T-helper 2 cell treated with Interferon-gamma antibody and Interleukin-4, amounts not matched to agents 5 μg/mL and 100 μg/mL, for 36 hours (primary cell): Measurements from ENCODE around the gene ST3GAL3.

Experiments used
- DNase-seq: peaks from one replicate; pipeline ENCODE4 v3.0.0; 2021; ENCODE audit warnings: low spot score
- H3K27ac Mint-ChIP-seq: one replicate; pipeline ENCODE4 v1.8.0; 2021; ENCODE audit warnings: mild to moderate bottlenecking, mixed read lengths
- H3K27me3 Mint-ChIP-seq: one replicate; pipeline ENCODE4 v1.8.0; 2021; ENCODE audit warnings: low read depth, mixed read lengths
- H3K36me3 Mint-ChIP-seq: one replicate; pipeline ENCODE4 v1.8.0; 2021; ENCODE audit warnings: low read depth, mixed read lengths
- H3K4me1 Mint-ChIP-seq: one replicate; pipeline ENCODE4 v1.8.0; 2021; ENCODE audit warnings: low read depth, mixed read lengths
- H3K4me3 Mint-ChIP-seq: one replicate; pipeline ENCODE4 v1.8.0; 2022; ENCODE audit warnings: mild to moderate bottlenecking, moderate library complexity, mixed read lengths
- H3K9me3 Mint-ChIP-seq: one replicate; pipeline ENCODE4 v1.8.0; 2021; ENCODE audit warnings: mixed read lengths

The ST3GAL3 gene

GRCh38 chr1:43898981-43899380 is 191.6 kb downstream of the ST3GAL3 start:
- Mint-ChIP-seq H3K4me1 (peaks cover 6% of the 10 kb centered on the region), H3K9me3 (no peaks in the 10 kb centered on the region), H3K36me3 (peaks cover 2% of the 10 kb centered on the region), H3K4me3 (no peak overlapping the region), H3K27me3 (no peaks in the 10 kb centered on the region), H3K27ac (no peak overlapping the region)
- no peak for DNase-seq

GRCh38 chr1:43900386-43900785 is 193.1 kb downstream of the ST3GAL3 start:
- H3K4me1 Mint-ChIP-seq = peaks cover 6% of the 10 kb centered on the region
- H3K9me3 Mint-ChIP-seq = no peaks in the 10 kb centered on the region
- H3K4me3 Mint-ChIP-seq = no peak overlapping the region
- no peaks in the 10 kb centered on the region for H3K27me3 Mint-ChIP-seq
- H3K27ac Mint-ChIP-seq = no peak overlapping the region
- DNase-seq = no peak
- H3K36me3 Mint-ChIP-seq = peaks cover 2% of the 10 kb centered on the region

- no peak for DNase-seq
- H3K9me3 Mint-ChIP-seq = no peaks in the 10 kb centered on the region
- H3K27me3 Mint-ChIP-seq = no peaks in the 10 kb centered on the region
- no peak overlapping the region for H3K4me3 Mint-ChIP-seq
- peaks cover 6% of the 10 kb centered on the region for H3K4me1 Mint-ChIP-seq
- H3K27ac Mint-ChIP-seq = no peak overlapping the region
- peaks cover 2% of the 10 kb centered on the region for H3K36me3 Mint-ChIP-seq
These were observed 194.0 kb downstream of the ST3GAL3 start for GRCh38 chr1:43901196-43901961.

GRCh38 chr1:43902058-43902831 is 194.9 kb downstream of the ST3GAL3 start:
- no peaks in the 10 kb centered on the region for H3K27me3 Mint-ChIP-seq
- H3K9me3 Mint-ChIP-seq = no peaks in the 10 kb centered on the region
- peaks cover 5% of the 10 kb centered on the region for H3K4me1 Mint-ChIP-seq
- H3K36me3 Mint-ChIP-seq = peaks cover 2% of the 10 kb centered on the region
- no peak overlapping the region for H3K27ac Mint-ChIP-seq
- no peak for DNase-seq
- no peak overlapping the region for H3K4me3 Mint-ChIP-seq

- DNase-seq = no peak
- H3K27ac Mint-ChIP-seq = no peak overlapping the region
- H3K27me3 Mint-ChIP-seq = no peaks in the 10 kb centered on the region
- H3K36me3 Mint-ChIP-seq = peaks cover 1% of the 10 kb centered on the region
- H3K4me1 Mint-ChIP-seq = no peaks in the 10 kb centered on the region
- no peak overlapping the region for H3K4me3 Mint-ChIP-seq
- H3K9me3 Mint-ChIP-seq = no peaks in the 10 kb centered on the region
These were observed 197.6 kb downstream of the ST3GAL3 start for GRCh38 chr1:43904660-43905551.

- no peaks in the 10 kb centered on the region for H3K9me3 Mint-ChIP-seq
- H3K4me1 Mint-ChIP-seq = no peaks in the 10 kb centered on the region
- no peaks in the 10 kb centered on the region for H3K36me3 Mint-ChIP-seq
- no peak overlapping the region for H3K27ac Mint-ChIP-seq
- no peak for DNase-seq
- H3K27me3 Mint-ChIP-seq = no peaks in the 10 kb centered on the region
- no peak overlapping the region for H3K4me3 Mint-ChIP-seq
These were observed 200.9 kb downstream of the ST3GAL3 start for GRCh38 chr1:43908226-43908625.

- no peak overlapping the region for H3K27ac Mint-ChIP-seq
- H3K27me3 Mint-ChIP-seq = no peaks in the 10 kb centered on the region
- no peak overlapping the region for H3K4me3 Mint-ChIP-seq
- no peaks in the 10 kb centered on the region for H3K36me3 Mint-ChIP-seq
- H3K4me1 Mint-ChIP-seq = no peaks in the 10 kb centered on the region
- H3K9me3 Mint-ChIP-seq = no peaks in the 10 kb centered on the region
- DNase-seq = no peak
These were observed 201.5 kb downstream of the ST3GAL3 start for GRCh38 chr1:43908858-43909257.

- Mint-ChIP-seq H3K27me3 (no peaks in the 10 kb centered on the region), H3K9me3 (no peaks in the 10 kb centered on the region), H3K4me3 (no peak overlapping the region), H3K27ac (no peak overlapping the region), H3K4me1 (no peaks in the 10 kb centered on the region), H3K36me3 (no peaks in the 10 kb centered on the region)
- DNase-seq = no peak
These were observed 203.0 kb downstream of the ST3GAL3 start for GRCh38 chr1:43910343-43910742.

- Mint-ChIP-seq H3K4me1 (no peaks in the 10 kb centered on the region), H3K4me3 (no peak overlapping the region), H3K27me3 (no peaks in the 10 kb centered on the region), H3K36me3 (no peaks in the 10 kb centered on the region), H3K27ac (no peak overlapping the region), H3K9me3 (no peaks in the 10 kb centered on the region)
- DNase-seq = no peak
These were observed 205.3 kb downstream of the ST3GAL3 start for GRCh38 chr1:43912607-43913006.

- no peaks in the 10 kb centered on the region for H3K36me3 Mint-ChIP-seq
- no peak for DNase-seq
- no peaks in the 10 kb centered on the region for H3K9me3 Mint-ChIP-seq
- no peaks in the 10 kb centered on the region for H3K4me1 Mint-ChIP-seq
- no peak overlapping the region for H3K4me3 Mint-ChIP-seq
- H3K27me3 Mint-ChIP-seq = no peaks in the 10 kb centered on the region
- H3K27ac Mint-ChIP-seq = no peak overlapping the region
These were observed 205.7 kb downstream of the ST3GAL3 start for GRCh38 chr1:43913051-43913501.

GRCh38 chr1:43913666-43914360 is 206.5 kb downstream of the ST3GAL3 start:
- Mint-ChIP-seq H3K4me3 (no peak overlapping the region), H3K4me1 (no peaks in the 10 kb centered on the region), H3K9me3 (no peaks in the 10 kb centered on the region), H3K27me3 (no peaks in the 10 kb centered on the region), H3K36me3 (no peaks in the 10 kb centered on the region), H3K27ac (no peak overlapping the region)
- DNase-seq = no peak

GRCh38 chr1:43914576-43915525 is 207.5 kb downstream of the ST3GAL3 start:
- Mint-ChIP-seq H3K4me3 (no peak overlapping the region), H3K4me1 (peaks cover 3% of the 10 kb centered on the region), H3K27ac (no peak overlapping the region), H3K9me3 (no peaks in the 10 kb centered on the region), H3K27me3 (no peaks in the 10 kb centered on the region), H3K36me3 (no peaks in the 10 kb centered on the region)
- no peak for DNase-seq
